Measurements from ENCODE around the gene MC1R. TPM values are rescaled to one million over a fixed set of nuclear protein-coding genes. Genes with fewer than 3 reads are reported as not detected.

The MC1R gene
- total and polyA plus RNA-seq, 7 donors: 0.18 to 1.8 (median 0.77) TPM

DNA sequence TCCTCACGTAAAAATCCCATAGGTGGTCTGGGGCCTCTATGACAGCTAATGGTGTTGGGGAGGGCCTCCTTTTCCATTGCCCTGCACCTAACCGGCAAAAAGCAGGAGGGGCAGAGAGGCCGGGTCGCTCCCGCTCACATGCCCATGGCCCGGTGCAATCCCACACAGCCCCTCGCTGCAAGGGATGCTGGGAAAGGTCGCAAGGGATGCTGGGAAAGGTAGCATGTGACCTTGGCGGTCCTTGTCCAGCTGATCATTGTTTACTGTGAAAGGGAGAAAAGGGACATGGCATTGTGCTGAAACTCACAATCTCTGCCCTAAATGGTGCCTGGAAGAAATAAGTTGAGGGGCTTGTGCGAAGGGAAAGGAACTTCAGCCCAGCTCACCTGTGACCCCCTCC, 39.9 kb downstream of the MC1R start:
- intact Hi-C loops (cut with DNase I): no loop called here
- Histone ChIP-seq H3K27ac (no peak overlapping the region), H3K4me3 (no peak overlapping the region), H3K4me1 (no peaks in the 10 kb centered on the region), H3K36me3 (ENCODE audit: insufficient read depth in 1 of 2, low read depth in 1 of 2) (peaks cover 0 to 76% of the 10 kb centered on the region in 2 donors), H3K9me3 (no peaks in the 10 kb centered on the region), H3K27me3 (ENCODE audit: insufficient read depth in 3 of 3, low read length in 2 of 3) (no peaks in the 10 kb centered on the region)
- TF ChIP-seq, protein P1, sequence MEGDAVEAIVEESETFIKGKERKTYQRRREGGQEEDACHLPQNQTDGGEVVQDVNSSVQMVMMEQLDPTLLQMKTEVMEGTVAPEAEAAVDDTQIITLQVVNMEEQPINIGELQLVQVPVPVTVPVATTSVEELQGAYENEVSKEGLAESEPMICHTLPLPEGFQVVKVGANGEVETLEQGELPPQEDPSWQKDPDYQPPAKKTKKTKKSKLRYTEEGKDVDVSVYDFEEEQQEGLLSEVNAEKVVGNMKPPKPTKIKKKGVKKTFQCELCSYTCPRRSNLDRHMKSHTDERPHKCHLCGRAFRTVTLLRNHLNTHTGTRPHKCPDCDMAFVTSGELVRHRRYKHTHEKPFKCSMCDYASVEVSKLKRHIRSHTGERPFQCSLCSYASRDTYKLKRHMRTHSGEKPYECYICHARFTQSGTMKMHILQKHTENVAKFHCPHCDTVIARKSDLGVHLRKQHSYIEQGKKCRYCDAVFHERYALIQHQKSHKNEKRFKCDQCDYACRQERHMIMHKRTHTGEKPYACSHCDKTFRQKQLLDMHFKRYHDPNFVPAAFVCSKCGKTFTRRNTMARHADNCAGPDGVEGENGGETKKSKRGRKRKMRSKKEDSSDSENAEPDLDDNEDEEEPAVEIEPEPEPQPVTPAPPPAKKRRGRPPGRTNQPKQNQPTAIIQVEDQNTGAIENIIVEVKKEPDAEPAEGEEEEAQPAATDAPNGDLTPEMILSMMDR (IDR thresholded peaks at IDR 0.05): no peak
- no peak for DNase-seq
- WGBS, 3 donors: 93 to 97% (median 97%) methylated on average over 10 of the region's 10 CpGs
- ATAC-seq: no peak

GRCh38 chr16:89960966-89961365, 42.3 kb downstream of the MC1R start:
- TF ChIP-seq, protein P1 (IDR thresholded peaks at IDR 0.05): no peak

GRCh38 chr16:89961920-89962319, 43.3 kb downstream of the MC1R start:
- no peak overlapping the region for H3K27ac ChIP-seq
- 94 to 95% (median 94%) methylated on average over 20 to 23 of the region's 23 CpGs for WGBS, 3 donors
- DNase-seq: no peak
- no peak for ATAC-seq
- TF ChIP-seq, protein P1 (IDR thresholded peaks at IDR 0.05): no peak
- no peaks in the 10 kb centered on the region for H3K4me1 ChIP-seq
- intact Hi-C loops (cut with DNase I): no loop called here
- peaks cover 0 to 80% of the 10 kb centered on the region in 2 donors for H3K36me3 ChIP-seq (ENCODE audit: insufficient read depth in 1 of 2, low read depth in 1 of 2)
- no peaks in the 10 kb centered on the region for H3K9me3 ChIP-seq
- H3K4me3 ChIP-seq: no peak overlapping the region
- no peaks in the 10 kb centered on the region for H3K27me3 ChIP-seq (ENCODE audit: insufficient read depth in 3 of 3, low read length in 2 of 3)

More at GRCh38 chr16:89960966-89961365, 42.3 kb downstream of the MC1R start:
- H3K9me3 ChIP-seq: no peaks in the 10 kb centered on the region
- DNase-seq (no peak), ATAC-seq (no peak)
- no peak overlapping the region for H3K27ac ChIP-seq
- no peak overlapping the region for H3K4me3 ChIP-seq
- no peaks in the 10 kb centered on the region for H3K27me3 ChIP-seq (ENCODE audit: insufficient read depth in 3 of 3, low read length in 2 of 3)
- 88 to 91% (median 91%) methylated on average over 13 of the region's 13 CpGs for WGBS, 3 donors
- intact Hi-C loops (cut with DNase I): no loop called here
- no peaks in the 10 kb centered on the region for H3K4me1 ChIP-seq
- peaks cover 0 to 85% of the 10 kb centered on the region in 2 donors for H3K36me3 ChIP-seq (ENCODE audit: insufficient read depth in 1 of 2, low read depth in 1 of 2)

- Histone ChIP-seq H3K27ac (no peak overlapping the region), H3K4me3 (no peak overlapping the region), H3K9me3 (no peaks in the 10 kb centered on the region), H3K4me1 (no peaks in the 10 kb centered on the region), H3K27me3 (ENCODE audit: insufficient read depth in 3 of 3, low read length in 2 of 3) (no peaks in the 10 kb centered on the region), H3K36me3 (ENCODE audit: insufficient read depth in 1 of 2, low read depth in 1 of 2) (peaks cover 0 to 80% of the 10 kb centered on the region in 2 donors)
- intact Hi-C loops (cut with DNase I): no loop called here
- WGBS, 3 donors: 79 to 83% (median 81%) methylated on average over 26 of the region's 26 CpGs
- no peak for DNase-seq
- TF ChIP-seq, protein P1 (IDR thresholded peaks at IDR 0.05): no peak
- no peak for ATAC-seq
Measured at GRCh38 chr16:89962754-89963498, 44.3 kb downstream of the MC1R start.

Data from psoas muscle (tissue), 8 donors.